Glutamatergic neuron (in vitro differentiated cells): ENCODE results near the gene NRXN3. TPM values are rescaled to one million over a fixed set of nuclear protein-coding genes. Genes with fewer than 3 reads are reported as not detected.

ENCODE experiments used
- DNase-seq: peaks from one replicate; pipeline ENCODE4 v3.0.0; 2022
- H3K27ac Mint-ChIP-seq: one replicate; pipeline ENCODE4 v1.8.0; 2020; ENCODE audit warnings: mild to moderate bottlenecking, mixed read lengths, inconsistent platforms; ENCODE audit not compliant: unreplicated experiment
- H3K27me3 Mint-ChIP-seq: one replicate; pipeline ENCODE4 v1.8.0; 2020; ENCODE audit warnings: mild to moderate bottlenecking, moderate library complexity, mixed read lengths, inconsistent platforms; ENCODE audit not compliant: unreplicated experiment
- H3K36me3 Mint-ChIP-seq: one replicate; pipeline ENCODE4 v1.8.0; 2020; ENCODE audit warnings: mild to moderate bottlenecking, mixed read lengths, inconsistent platforms; ENCODE audit not compliant: unreplicated experiment
- H3K4me1 Mint-ChIP-seq: one replicate; pipeline ENCODE4 v1.8.0; 2020; ENCODE audit warnings: mild to moderate bottlenecking, low read depth, mixed read lengths, inconsistent platforms; ENCODE audit not compliant: unreplicated experiment
- H3K4me3 Mint-ChIP-seq: one replicate; pipeline ENCODE4 v1.8.0; 2020; ENCODE audit warnings: mild to moderate bottlenecking, mixed read lengths, inconsistent platforms; ENCODE audit not compliant: unreplicated experiment
- H3K9me3 Mint-ChIP-seq: one replicate; pipeline ENCODE4 v1.8.0; 2020; ENCODE audit warnings: mild to moderate bottlenecking, moderate library complexity, mixed read lengths, inconsistent platforms; ENCODE audit not compliant: unreplicated experiment
- CTCF ChIP-seq: fragments of 200-600 bp; sonication (generic); IDR thresholded peaks from one replicate; pipeline ENCODE4 v1.5.0; 2021; ENCODE audit not compliant: partially characterized antibody, unreplicated experiment
- total RNA-seq: library from RNA; stranded (reverse); fragmentation: NEBNext Ultra II Directional; extraction: Animal tissue kit (Norgen Biotek cat#: 25700); gene quantifications from one replicate; pipeline ENCODE4 v1.2.1, GENCODE V29; 2021; ENCODE audit not compliant: unreplicated experiment

Gene NRXN3
- total RNA-seq, 1 donor from 2014 or later: 1.2 TPM

- no peak for TF ChIP-seq CTCF
- H3K4me1 Mint-ChIP-seq: no peaks in the 10 kb centered on the region
- DNase-seq: no peak
These were observed 1187.1 kb downstream of the NRXN3 start for GRCh38 chr14:79357307-79357706.

GRCh38 chr14:79363291-79363690 is 1193.1 kb downstream of the NRXN3 start:
- TF ChIP-seq CTCF: no peak
- Mint-ChIP-seq H3K4me1 (no peaks in the 10 kb centered on the region), H3K27me3 (no peaks in the 10 kb centered on the region), H3K4me3 (no peak overlapping the region), H3K27ac (no peak overlapping the region), H3K9me3 (no peaks in the 10 kb centered on the region), H3K36me3 (no peaks in the 10 kb centered on the region)
- no peak for DNase-seq

More at GRCh38 chr14:79357307-79357706, 1187.1 kb downstream of the NRXN3 start:
- no peaks in the 10 kb centered on the region for H3K9me3 Mint-ChIP-seq
- H3K4me3 Mint-ChIP-seq: no peak overlapping the region
- H3K27ac Mint-ChIP-seq: no peak overlapping the region
- no peaks in the 10 kb centered on the region for H3K27me3 Mint-ChIP-seq
- no peaks in the 10 kb centered on the region for H3K36me3 Mint-ChIP-seq

- TF ChIP-seq CTCF: no peak
- Mint-ChIP-seq H3K4me1 (no peaks in the 10 kb centered on the region), H3K9me3 (no peaks in the 10 kb centered on the region), H3K27ac (no peak overlapping the region), H3K4me3 (no peak overlapping the region), H3K36me3 (no peaks in the 10 kb centered on the region), H3K27me3 (no peaks in the 10 kb centered on the region)
- no peak for DNase-seq
These were observed 1199.5 kb downstream of the NRXN3 start for GRCh38 chr14:79369359-79370332.

- TF ChIP-seq CTCF: no peak
- Mint-ChIP-seq H3K27me3 (no peaks in the 10 kb centered on the region), H3K9me3 (no peaks in the 10 kb centered on the region), H3K27ac (no peak overlapping the region), H3K4me3 (no peak overlapping the region), H3K36me3 (no peaks in the 10 kb centered on the region), H3K4me1 (no peaks in the 10 kb centered on the region)
- DNase-seq: no peak
These were observed 1200.8 kb downstream of the NRXN3 start for GRCh38 chr14:79370969-79371368.

GRCh38 chr14:79373451-79373850 is 1203.3 kb downstream of the NRXN3 start:
- Mint-ChIP-seq H3K27me3 (no peaks in the 10 kb centered on the region), H3K36me3 (no peaks in the 10 kb centered on the region), H3K4me3 (no peak overlapping the region), H3K4me1 (no peaks in the 10 kb centered on the region), H3K9me3 (no peaks in the 10 kb centered on the region), H3K27ac (no peak overlapping the region)
- DNase-seq: no peak
- no peak for TF ChIP-seq CTCF
